AG20443 (cell line): Measurements from ENCODE around the gene SAMD4A.
"Not testable (repeated sequence)": the region's sequence is repeated elsewhere in the genome, so short reads cannot be mapped to it uniquely, and the experiment has no call there.

Source experiments
- DNase-seq: peaks from one replicate; pipeline ENCODE4 v3.0.0; 2012; ENCODE audit warnings: low spot score, mixed read lengths

SAMD4A gene

DNA sequence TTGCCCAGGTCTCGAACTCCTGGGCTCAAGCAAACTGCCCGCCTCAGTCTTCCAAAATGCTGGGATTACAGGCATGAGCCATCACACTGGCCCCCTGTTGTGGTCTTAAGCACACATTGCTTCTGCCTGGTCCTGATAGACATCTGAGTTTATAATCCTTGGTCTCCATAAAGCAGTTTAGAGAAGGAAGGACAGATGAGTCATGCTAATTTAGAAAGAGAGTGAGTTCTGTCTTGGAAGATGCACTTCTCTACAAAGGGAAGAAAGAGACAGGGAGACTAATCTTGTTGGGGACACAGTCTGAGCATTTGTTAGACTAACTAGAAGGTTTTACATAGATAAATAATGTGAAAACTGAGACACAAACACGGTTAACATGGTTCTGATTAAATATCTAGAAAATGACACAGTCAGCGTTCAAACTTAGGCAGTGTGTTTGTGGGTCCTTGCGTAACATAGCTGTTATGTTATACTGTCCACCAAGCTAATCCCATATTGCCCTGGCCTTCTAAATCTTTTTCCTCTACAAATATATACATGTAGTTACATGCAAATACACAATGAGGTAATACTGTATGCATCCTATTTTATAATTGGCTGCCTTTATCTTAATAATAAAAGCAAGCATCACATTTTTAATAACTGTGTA lies 31.0 kb downstream of the SAMD4A start:
- no peak for DNase-seq

DNA sequence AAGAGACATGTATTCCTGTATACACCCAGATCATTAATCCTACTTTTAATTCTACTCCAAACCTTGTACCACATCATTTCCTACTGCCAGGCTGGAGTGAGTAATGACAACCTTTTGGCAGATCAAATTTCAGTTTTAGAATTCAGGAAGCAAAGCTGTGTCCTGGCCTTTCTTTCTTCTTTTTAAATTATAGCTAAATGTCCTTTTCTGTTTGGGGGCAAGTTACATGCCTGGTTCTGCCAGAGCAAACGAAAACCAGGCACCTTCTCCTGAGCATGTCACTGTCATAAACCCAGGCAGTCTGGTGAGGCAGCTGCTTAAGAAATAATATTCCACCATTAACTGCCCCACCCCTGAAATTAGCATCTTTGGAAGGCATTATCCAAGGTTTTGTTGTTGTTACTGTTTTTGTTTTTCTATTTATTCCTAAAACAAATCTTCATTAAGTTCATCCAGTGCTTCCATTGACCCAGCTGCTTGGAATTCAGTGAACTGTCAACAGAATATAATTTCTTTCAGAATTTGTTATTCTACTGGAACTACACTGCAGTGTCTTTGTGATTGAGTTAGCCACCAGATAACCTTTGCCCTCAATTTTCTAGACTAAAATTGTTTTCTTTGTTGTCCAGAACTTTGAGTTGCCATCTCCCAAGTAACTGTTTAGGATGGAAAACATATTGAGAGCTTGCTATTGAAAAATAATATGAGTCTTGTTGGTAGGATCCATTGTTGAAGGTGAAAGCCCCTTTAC lies 33.2 kb downstream of the SAMD4A start:
- DNase-seq, result no peak

DNA sequence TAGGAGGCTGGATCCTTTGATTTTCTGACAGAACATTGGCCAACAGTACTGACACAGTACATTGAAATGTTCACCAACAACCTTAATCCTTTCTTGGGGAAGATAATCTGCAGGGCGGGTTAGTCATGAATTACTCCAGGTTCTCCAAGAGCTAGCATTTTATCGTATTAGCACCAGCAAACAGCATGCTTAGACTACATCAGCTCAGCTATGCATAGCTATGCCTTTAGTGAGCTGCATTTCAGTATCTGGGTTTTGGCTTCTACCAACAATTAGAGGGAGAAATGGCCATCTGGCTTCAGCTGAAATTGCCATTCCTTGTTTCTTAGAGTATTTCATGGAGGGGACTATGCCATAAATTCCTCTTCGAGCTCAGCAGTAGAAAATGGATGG lies 33.8 kb downstream of the SAMD4A start:
- DNase-seq, result peak; percentile 32

DNA sequence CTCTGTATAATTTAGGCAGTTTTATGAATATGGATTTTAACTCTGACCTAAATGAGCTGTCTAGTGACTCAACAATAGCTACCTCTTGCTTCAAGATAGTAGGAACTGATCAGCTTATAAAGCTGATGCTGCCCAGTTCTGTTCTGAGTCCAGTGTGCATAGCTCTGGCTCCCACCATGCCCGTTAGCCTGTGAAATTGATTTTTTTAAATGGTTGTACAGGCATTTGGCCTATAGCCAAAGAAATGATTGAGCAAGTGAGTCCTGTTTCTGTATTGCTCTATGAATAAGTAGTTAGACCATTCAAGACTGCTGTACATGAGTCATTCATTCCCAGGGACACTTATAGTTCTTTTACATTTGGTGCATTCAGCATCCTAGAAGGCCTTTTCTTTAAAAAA lies 36.4 kb downstream of the SAMD4A start:
- DNase-seq, result peak; percentile 20

DNA sequence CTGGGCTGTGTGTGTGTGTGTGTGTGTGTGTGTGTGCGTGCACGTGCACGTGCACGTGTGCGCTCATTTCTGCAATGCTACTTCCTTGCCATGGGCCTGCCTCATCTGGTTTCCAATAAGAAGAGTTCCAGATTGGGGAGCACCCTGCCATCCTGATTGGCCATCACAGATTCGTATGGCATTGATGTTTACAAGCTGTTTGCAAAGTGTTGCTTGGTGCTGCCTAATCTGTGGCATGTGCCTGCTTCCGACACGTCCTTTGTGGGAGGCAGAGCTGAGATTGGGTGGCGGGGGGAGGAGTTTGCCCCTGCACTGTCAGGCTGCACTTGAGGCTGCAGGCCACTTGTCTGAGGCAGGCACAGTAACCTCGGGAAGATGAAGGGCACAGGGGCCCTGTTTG lies 39.2 kb downstream of the SAMD4A start:
- peak; percentile 58 for DNase-seq

DNA sequence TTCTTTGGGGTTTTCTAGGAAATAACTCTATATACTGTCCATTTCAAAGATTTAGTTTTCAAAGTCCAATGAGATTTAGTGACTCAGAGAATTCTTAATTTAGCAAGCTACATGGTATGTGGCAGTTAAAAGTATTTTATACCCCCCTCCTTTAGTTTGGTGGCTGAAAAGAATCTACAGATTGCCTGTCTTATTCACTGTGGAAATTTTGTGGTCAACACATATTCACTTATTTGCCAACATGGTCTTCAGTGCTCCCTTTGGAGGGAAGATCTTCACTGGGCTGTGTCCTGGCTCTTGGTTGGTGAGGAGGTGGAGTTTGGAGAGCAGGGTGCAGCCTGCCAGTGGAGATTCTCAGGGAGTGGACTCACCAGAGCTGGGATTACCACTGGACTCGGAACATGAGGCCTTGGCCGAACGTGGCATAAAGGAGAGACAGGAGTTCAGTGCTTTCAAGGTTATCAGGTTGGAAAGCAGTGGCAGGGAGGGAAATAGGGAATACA lies 39.8 kb downstream of the SAMD4A start:
- DNase-seq, result peak; percentile 86

DNA sequence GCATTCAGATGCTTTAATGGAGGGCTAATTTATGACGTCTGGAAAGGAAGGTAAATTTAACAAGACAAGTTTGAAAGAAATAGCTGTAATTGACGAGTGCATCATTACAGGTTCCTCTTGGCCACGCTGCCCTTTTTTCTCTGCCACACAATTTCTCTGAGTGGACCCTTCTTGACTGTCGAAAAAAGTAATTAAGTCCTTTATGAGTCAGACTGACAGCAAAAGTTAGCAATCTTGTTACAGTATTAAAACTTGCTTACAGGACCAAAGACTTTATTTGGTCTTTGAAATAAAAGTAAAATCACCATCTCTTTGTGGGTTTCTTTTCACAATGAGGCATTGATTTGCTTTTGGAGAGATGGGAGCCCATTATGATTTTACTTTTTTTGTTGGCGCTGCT lies 42.6 kb downstream of the SAMD4A start:
- no peak for DNase-seq

DNA sequence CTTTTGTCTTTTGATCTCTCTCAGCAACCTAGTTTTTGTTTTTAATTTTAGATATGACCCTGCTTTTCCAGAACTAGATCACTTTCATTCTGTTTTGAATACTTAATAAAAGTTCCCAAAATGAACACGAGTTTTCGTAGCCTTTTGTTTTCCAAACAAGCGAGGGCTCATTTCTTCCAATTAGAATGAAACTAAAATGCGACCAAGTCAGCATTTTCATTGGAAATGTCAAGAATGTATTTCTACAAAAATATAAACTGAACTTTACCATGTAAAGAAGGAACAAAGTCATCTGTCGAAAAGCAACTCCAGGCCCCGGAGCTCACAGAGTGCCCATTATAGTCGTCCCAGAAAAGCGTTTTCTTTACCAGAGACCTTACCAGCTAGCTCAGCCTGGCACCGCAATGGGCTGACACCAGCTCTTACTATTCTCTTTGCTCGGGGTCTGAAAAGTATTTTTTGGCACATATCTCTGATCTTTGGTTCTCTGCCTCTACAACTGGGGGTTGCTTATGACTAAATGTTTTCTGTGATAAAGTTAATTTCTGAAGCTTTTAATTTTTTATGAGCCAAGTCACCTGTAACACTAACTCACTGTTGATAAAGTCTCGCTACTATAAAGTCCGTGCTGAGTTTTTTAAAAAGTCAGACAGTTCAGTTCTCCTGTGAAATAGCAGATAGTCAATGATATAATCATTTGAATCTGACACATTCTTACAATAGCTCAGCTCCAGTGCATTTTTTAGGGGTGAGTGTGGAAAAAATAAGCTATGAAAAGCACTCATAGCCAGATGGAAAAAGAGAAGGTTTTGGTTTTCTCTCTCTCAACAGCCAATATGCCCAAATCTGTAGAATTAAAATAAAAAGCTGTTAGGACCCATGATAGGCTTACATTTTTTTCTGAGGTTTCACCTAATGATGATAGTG lies 43.4 kb downstream of the SAMD4A start:
- peak; percentile 50 for DNase-seq

DNA sequence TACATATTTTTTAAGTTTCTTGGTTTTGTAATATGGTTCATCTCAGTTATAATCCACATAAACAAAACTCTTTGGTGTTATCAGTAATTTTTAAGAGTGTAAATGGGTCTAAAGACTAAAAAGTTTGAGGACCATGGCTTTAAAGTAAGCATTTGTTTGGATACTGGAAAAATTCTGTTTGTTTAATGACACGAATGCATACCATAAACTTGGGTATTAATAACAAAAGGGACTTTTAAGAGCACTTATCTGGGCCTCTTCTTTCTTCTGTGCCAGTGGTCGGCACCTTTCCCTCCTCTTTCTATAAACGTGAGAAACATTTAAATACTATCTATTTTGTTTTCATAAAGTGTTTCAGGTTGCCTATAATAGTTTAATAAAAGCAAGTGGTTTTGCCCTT lies 47.4 kb downstream of the SAMD4A start:
- no peak for DNase-seq

DNA sequence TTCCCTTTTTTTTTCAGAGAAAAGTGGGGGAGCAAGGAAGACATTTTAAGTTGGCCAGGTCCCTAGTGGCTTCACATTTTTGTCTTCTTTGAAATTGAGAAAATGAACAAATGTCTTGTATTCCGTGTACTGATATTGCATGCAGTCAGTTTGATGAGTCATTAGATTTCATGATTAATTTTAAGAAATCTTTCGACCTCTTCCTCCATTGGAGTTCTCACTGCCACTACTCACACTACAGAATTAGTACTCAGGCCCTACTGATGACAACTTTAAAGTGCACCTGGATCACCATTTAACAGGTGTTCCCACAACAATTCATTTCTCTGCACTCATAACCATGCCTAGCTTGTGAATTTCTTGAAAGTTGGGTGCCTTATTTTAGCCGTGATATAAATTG lies 50.5 kb downstream of the SAMD4A start:
- peak; percentile 45 for DNase-seq

DNA sequence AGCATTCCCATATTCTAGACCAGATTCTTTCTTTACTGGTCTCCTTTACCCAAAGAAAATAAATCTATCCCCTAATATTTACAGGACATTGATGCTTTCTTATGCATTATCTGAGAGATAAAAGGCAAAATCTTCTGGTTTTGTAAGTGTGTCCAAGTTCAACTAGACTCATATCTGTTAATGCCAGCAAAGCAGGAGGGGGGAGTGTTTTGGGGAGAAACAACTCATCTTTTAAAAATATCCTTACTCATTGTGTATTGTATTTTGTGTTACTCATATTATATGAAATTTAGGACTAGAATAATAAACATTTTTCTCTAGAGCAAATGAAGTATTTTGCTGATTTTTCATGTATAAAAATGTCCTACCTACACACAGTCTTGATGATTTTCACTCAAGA lies 54.8 kb downstream of the SAMD4A start:
- no peak for DNase-seq

DNA sequence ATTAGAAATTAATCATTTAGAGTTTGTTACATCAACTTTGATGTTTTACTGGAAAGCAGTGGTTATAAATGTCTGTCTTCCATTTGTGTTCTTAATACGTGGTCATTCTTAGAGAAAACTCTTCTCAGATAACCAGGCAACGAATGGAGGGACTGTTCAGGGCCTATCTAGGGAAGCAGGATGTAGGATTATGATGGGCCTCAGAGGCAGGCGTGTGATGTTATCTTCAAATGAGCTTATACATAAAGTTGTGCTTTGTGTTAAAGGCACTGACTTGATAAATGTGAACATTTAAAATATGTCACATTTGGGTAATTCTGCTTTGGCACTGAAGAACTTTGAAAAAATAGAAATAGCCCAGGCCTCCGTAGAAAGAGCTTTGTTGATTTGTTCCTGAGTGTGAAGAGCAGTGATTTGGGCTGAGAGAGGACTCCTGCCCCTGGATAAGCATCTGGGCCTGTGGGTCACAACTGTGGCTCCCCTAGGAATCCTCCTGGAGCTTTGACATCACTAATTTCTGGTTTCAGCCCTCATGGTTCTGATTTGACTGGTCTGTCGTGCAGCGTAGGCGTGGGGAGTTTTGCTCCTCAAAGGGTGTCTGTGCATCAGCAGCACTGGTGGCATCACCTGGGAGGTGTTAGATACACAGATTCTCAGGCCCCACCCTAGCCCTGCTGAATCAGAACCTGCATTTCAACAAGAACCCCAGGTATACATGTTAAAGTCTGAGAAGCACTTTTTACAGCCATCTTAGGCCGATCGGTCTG lies 55.4 kb downstream of the SAMD4A start:
- DNase-seq, result no peak

DNA sequence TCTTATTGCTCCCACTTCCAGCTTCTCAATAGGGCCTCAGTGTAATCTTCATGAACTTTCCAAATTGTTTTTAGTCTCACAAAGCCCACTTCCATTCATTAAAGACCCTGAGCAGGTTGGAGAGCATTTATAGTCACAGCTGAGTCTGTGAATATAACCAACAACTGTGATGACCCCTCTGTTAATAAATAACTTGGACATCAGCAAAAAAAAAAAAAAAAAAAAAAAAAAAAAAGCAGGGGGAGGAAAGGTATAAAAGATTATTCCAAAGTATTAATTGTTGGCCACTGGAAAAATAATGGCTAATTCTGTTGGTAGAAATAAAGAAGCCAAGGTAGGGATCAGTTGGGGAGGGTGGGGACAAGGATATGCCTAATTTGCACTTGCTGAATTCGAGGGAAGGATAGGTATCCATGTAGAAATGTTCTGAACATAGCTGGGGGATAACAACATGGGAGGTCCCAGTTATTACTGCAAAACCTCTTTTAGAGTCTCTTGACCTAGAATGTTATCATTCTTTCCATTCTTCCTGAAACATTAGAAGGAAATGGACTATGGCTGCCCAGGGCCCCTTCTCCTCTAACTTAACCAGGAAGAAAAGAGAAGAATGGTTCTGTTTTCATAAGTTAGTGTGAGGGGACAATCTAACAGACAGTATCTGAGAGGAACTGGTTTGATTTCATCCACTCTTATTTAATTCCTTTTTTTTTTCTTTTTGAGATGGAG lies 56.5 kb downstream of the SAMD4A start:
- no peak for DNase-seq

DNA sequence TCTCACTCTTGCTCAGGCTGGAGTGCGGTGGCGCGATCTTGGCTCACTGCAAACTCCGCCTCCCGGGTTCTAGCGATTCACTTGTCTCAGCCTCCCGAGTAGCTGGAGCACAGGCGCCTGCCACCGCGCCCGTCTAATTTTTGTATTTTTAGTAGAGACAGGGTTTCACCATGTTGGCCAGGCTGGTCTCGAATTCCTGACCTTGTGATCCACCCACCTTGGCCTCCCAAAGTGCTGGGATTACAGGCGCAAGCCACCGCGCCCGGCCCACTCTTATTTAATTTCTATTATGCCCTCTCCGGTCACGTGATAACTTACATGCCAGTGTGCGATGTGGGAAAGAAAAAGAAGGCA lies 57.1 kb downstream of the SAMD4A start:
- not testable (repeated sequence) for DNase-seq

DNA sequence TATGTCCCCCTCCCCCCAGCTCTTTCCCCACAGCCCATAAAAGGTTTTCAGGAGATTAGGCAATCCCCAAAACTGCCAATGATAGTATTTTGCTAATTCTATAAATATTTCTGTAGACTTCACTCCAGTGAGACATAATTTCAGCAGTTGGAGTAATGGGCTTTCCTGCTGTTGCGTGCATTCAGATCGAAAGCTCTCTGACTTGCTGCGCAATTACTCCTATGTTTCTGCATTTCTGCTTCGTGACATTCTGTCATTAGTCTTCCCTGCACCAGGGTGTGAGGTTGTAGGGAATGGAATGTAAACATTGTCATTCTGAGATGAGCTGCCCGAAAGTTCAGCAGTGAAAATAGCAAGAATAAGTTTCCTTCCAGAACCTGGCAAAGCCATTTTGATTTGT lies 58.2 kb downstream of the SAMD4A start:
- DNase-seq, result peak; percentile 54

DNA sequence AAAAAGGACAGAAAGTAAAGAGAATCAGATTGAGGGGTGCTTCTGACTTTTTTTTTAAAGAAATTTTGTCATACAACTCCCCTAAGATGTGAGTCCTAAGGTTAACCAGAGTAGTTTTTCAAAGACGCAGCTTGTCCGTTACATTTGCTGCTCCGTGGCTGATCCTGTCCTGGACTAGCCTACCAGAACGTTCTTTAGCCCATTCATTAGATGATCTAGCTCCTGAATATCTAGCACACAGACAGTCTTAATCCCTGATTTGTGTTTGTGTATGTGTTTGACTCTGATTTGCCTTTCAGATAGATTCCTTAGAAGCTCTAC lies 60.3 kb downstream of the SAMD4A start:
- peak; percentile 13 for DNase-seq

DNA sequence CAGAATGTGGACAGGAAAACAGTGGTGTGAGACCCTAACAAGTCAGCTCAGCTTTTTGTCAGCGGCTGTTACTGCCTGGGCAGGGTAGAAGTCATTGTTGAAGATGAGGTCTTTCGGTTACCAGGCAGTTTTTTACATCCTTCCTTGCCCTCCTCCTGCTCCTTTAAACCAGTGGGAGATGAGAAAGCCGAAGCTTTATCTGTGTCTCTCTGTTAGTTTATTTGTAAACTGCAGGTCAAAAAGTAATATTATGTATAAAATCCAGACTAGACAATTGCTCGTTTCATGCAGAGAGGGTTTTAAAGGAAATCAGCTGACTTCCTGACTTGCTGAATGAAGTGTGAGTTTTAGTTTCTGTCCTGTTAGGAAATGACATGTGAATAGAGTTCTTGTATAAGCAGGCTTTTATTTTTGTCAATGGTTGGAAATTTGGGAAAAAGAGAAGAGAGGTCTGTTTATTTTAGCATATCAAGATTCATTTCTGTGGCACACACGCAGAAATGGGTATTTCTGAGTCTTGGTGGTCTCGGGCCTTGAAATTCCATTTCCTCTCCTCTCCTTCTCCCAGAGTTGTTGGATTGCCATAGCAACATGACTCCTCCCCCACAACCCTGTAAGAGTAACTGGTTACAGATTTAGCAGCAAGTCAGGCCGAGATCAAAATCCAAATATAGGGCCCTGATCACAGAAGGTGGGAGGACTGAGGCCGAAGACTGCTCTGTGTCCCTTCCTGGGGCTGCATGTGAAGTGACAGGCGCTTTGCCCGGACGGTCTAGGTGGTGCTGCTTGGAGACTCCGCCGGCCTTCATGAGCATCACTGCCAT lies 60.8 kb downstream of the SAMD4A start:
- peak; percentile 75 for DNase-seq

DNA sequence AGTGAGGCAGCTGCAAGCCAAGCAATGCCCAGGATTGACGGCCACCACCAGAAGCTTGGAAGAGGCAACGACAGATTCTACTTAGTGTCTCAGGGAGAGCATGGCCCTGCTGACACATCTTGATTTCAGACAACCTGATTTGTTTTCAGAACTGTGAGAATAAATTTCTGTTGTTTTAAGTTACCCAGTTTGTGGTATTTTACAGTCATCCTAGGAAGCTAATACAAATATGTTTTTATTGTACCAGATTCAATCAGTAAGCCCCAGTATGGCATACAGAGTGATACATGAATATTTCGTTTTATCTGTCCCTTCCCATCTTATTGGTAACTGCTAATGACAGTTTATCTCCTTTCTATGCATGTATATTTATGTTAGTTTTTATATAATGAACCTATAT lies 62.3 kb downstream of the SAMD4A start:
- DNase-seq, result no peak

DNA sequence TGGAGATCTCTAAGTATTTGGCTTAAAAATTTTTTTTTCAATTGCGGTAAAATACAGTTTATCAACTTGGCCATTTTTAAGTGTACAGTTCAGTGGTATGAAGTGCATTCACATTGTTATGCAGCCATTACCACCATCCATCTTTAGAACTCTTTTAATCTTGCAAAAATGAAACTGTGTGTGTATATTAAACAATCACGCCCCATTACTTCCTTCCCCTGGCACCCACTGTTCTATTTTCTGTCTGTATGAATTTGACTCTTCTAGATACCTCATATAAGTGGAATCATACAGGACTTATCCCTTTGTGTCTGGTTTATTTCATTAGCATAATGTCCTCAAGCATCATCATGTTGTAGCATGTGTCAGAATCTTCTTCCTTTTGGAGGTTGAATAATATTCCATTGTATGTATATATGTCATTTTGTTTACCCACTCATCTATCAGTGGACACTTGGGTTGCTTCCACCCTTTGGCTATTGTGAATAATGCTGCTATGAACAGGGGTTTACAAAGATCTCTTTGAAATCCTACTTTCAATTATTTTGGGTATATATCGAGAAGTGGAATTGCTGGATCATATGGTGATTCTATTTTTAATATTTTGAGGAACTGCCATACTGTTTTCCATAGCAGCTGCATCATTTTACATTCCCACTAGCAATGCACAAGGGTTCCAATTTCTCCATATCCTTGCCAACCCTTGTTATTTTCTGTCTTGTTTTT lies 62.9 kb downstream of the SAMD4A start:
- no peak for DNase-seq

DNA sequence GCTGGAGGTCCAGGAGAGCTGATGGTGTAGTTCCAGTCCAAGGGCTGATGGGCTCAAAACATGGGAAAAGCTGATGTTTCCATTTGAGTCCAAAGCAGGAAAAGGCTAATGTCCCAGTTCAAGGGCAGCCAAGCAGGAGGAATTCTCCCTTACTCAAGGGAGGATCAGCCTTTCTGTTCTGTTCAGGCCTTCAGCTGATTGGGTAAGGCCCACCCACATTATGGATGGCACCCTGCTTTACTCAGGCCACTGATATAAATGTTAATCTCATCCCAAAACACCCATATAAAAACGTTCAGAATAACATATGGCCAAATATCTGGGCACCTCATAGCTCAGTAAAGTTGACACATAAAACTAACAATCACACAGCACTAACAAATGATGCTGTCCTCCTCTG lies 64.1 kb downstream of the SAMD4A start:
- no peak for DNase-seq
